Spleen (tissue), 11 donors: ENCODE measurements around the gene CCNB3. TPM values are rescaled to one million over a fixed set of nuclear protein-coding genes. Genes with fewer than 3 reads are reported as not detected.

Experiments
- DNase-seq: peaks from one replicate; pipeline ENCODE4 v3.0.0-alpha.2; 2020
- H3K27ac ChIP-seq, 8 donors: fragments of 200-600 bp; sonication (generic) in 7 of 8; 1 replicate in 4 of 8; 2 replicates in 4 of 8; pipeline versions ENCODE4 v1.5.0 to v1.8.0; 2016 to 2021; ENCODE audit warnings: inconsistent platforms in 4 of 8, mild to moderate bottlenecking in 4 of 8, moderate library complexity in 1 of 8
- H3K27me3 ChIP-seq, 7 donors: fragments of 200-600 bp; sonication (generic) in 6 of 7; replicated peaks in 1 of 7; 1 replicate in 4 of 7; 2 replicates in 3 of 7; pipeline versions ENCODE4 v1.5.0 to v1.8.0; 2016 to 2021; ENCODE audit warnings: inconsistent platforms in 3 of 7, mild to moderate bottlenecking in 1 of 7
- H3K36me3 ChIP-seq, 6 donors: fragments of 200-600 bp; sonication (generic) in 5 of 6; 1 replicate in 4 of 6; 2 replicates in 2 of 6; pipeline versions ENCODE4 v1.5.0 to v1.8.0; 2016 to 2021; ENCODE audit warnings: inconsistent platforms in 2 of 6
- H3K4me1 ChIP-seq, 6 donors: fragments of 200-600 bp; sonication (generic) in 5 of 6; 1 replicate in 3 of 6; 2 replicates in 3 of 6; pipeline versions ENCODE4 v1.5.0 to v1.8.0; 2016 to 2021; ENCODE audit warnings: inconsistent platforms in 3 of 6
- H3K4me3 ChIP-seq, 8 donors: fragments of 200-600 bp; sonication (generic) in 7 of 8; 1 replicate in 4 of 8; 2 replicates in 4 of 8; pipeline versions ENCODE4 v1.5.0 to v1.8.0; 2016 to 2021; ENCODE audit warnings: inconsistent platforms in 4 of 8, mild to moderate bottlenecking in 4 of 8, moderate library complexity in 2 of 8
- H3K9me3 ChIP-seq, 8 donors: fragments of 200-600 bp; sonication (generic) in 7 of 8; 1 replicate in 4 of 8; 2 replicates in 4 of 8; pipeline versions ENCODE4 v1.5.0 to v1.8.0; 2016 to 2021; ENCODE audit warnings: inconsistent platforms in 4 of 8
- POLR2A ChIP-seq, 3 donors: fragments of 450-650 bp; IDR thresholded peaks; one replicate each; pipeline ENCODE4 v1.5.1; 2017; ENCODE audit warnings: antibody characterized with exemption in 3 of 3, mild to moderate bottlenecking in 1 of 3
- POLR2AphosphoS5 ChIP-seq, 3 donors: sonication (generic); formaldehyde crosslinking; IDR thresholded peaks; one replicate each; pipeline ENCODE4 v1.5.1; 2017; ENCODE audit warnings: antibody characterized with exemption in 3 of 3
- WGBS, 5 donors: extraction: QIAGEN DNeasy Blood & Tissue Kit in 3 of 5; methylation state at CpG; one replicate each; pipeline versions ENCODE4 v1.1.5 to v1.1.7; 2013 to 2018; 5-methylcytosine and 5-hydroxymethylcytosine counted together
- intact Hi-C: fragments of 100-400 bp; cut with DNase I; formaldehyde crosslinking; loops from one replicate; pipeline ENCODE4 v1.15.0; 2023; ENCODE audit warnings: low total_unique reads
- polyA plus RNA-seq, 3 donors: library from polyadenylated mRNA; stranded (reverse); fragments of 200-250 nt; gene quantifications; one replicate each; pipeline ENCODE4 v1.2.1, GENCODE V29; 2013
- total RNA-seq, 7 donors: library from RNA; depleted of rRNA in 3 of 7; stranded (reverse); fragments of >200 nt in 3 of 7; fragmentation: NEBNext Ultra II Directional in 4 of 7; extraction: Animal tissue kit (Norgen Biotek cat#: 25700) in 4 of 7; gene quantifications; one replicate each; pipeline versions ENCODE4 v1.1.0 to v1.2.1, GENCODE V29; 2016 to 2021
- TF ChIP-seq, protein P1 (sequence below), 11 experiments: fragments of 200-600 bp in 7 of 11; fragments of 450-650 bp in 4 of 11; sonication (generic) in 4 of 11; IDR thresholded peaks in 8 of 11; conservative IDR thresholded peaks in 3 of 11; 1 replicate in 7 of 11; 2 replicates in 4 of 11; pipeline versions ENCODE4 v1.4.0 to v1.8.0; 2016 to 2021; ENCODE audit warnings: antibody characterized with exemption in 11 of 11, inconsistent platforms in 4 of 11, mild to moderate bottlenecking in 1 of 11
- donor health status: healthy with polysubstance abuse.
- donor health status: DM: no; HTN: no; CAD: no; lungs with moderate emphysema.
- donor health status: DM: no; HTN: no; CAD: no.
- donor health status: Bipolar disorder and iron deficiency.
- donor health status: healthy.
- donor health status: DM: no; HTN: no; CAD: no.
- donor health status: DM: yes; HTN: yes; CAD: no.

CCNB3 gene
- total and polyA plus RNA-seq, 10 donors, result 0.20 to 2.1 (median 0.84) TPM

DNA sequence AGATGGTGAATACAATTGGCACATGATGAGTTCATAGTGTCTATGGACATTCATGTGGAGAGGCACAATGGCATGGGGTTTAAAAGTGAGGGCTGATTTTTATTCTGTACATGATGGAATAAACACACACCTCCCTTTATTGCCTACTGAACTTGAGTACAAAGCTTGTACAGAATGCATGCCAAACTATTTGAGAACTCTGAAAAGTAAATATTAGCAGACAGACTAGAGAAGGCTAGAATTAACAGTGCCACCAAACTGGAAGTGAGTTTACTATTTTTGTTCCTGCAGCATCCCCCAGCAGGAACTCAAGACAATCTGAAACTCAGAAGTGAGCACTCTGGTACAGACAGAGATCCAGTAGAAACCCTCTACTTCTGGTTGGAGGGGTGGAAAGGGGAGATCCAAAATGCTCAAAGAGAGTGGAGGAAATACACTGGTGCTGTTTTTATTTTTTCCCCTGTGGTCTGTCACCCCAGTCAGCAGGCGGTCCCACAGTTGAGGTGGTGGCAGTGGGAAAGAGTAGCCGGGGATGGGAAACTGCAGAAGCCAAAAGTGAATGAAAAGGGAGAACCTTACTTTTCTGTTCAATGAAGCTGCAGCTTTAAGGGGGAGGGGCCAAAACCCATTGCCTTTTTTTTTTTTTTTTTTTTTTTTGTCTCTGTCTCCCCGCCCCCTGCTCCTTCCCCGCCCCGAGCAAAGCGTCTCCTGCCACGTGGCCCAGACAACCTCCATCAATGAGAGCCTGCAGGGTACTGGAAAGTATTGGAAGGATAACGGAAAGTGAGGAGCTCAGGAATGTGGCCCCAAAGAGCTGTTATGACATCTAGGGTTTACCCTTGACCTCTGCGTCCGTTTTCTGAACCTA, 24.3 kb upstream of the CCNB3 start:
- 49 to 74% (median 55%) methylated on average over 9 to 10 of the region's 10 CpGs for WGBS, 5 donors

DNA sequence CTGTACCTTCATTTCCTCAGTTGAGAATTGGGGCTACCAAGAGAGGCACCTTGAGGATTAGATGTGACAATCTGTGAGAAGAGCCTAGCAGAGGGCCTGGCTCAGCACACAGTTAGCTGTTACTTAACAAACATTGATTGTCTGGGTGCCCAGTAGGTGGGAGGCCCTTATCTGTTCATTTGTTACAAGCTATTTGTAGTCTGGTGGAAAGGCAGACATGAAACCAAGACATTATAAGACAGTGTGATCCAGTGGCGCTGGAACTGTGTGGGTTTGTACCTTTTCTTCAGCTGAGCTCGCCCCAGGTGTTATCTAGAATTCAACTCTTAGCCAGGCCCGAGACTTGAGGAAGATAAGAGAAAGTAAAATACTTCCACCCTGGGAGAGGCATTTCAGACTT, 20.7 kb upstream of the CCNB3 start:
- Histone ChIP-seq H3K4me3 (no peak overlapping the region), H3K27me3 (no peaks in the 10 kb centered on the region), H3K9me3 (no peaks in the 10 kb centered on the region), H3K4me1 (no peaks in the 10 kb centered on the region), H3K27ac (no peak overlapping the region), H3K36me3 (no peaks in the 10 kb centered on the region)
- no peak for DNase-seq
- WGBS, 5 donors, result 57 to 100% (median 82%) methylated on average over 2 to 3 of the region's 3 CpGs
- intact Hi-C loops, result no loop called here
- no peak for TF ChIP-seq POLR2AphosphoS5 (IDR thresholded peaks at IDR 0.05)
- TF ChIP-seq, protein P1, sequence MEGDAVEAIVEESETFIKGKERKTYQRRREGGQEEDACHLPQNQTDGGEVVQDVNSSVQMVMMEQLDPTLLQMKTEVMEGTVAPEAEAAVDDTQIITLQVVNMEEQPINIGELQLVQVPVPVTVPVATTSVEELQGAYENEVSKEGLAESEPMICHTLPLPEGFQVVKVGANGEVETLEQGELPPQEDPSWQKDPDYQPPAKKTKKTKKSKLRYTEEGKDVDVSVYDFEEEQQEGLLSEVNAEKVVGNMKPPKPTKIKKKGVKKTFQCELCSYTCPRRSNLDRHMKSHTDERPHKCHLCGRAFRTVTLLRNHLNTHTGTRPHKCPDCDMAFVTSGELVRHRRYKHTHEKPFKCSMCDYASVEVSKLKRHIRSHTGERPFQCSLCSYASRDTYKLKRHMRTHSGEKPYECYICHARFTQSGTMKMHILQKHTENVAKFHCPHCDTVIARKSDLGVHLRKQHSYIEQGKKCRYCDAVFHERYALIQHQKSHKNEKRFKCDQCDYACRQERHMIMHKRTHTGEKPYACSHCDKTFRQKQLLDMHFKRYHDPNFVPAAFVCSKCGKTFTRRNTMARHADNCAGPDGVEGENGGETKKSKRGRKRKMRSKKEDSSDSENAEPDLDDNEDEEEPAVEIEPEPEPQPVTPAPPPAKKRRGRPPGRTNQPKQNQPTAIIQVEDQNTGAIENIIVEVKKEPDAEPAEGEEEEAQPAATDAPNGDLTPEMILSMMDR (IDR thresholded peaks at IDR 0.05 in 8 of 11, conservative IDR thresholded peaks at IDR 0.05 in 3 of 11), result no peak
- TF ChIP-seq POLR2A (IDR thresholded peaks at IDR 0.05), result no peak

More for the DNA sequence above, 24.3 kb upstream of the CCNB3 start:
- H3K27ac ChIP-seq, result no peak overlapping the region
- no peaks in the 10 kb centered on the region for H3K4me1 ChIP-seq
- H3K4me3 ChIP-seq, result no peak overlapping the region
- no peaks in the 10 kb centered on the region for H3K9me3 ChIP-seq
- no peaks in the 10 kb centered on the region for H3K27me3 ChIP-seq
- no peaks in the 10 kb centered on the region for H3K36me3 ChIP-seq
- TF ChIP-seq, protein P1 (IDR thresholded peaks at IDR 0.05 in 8 of 11, conservative IDR thresholded peaks at IDR 0.05 in 3 of 11), result no peak
- TF ChIP-seq POLR2A (IDR thresholded peaks at IDR 0.05) (no peak), POLR2AphosphoS5 (IDR thresholded peaks at IDR 0.05) (no peak)
- intact Hi-C loops, result no loop called here
- DNase-seq, result no peak

DNA sequence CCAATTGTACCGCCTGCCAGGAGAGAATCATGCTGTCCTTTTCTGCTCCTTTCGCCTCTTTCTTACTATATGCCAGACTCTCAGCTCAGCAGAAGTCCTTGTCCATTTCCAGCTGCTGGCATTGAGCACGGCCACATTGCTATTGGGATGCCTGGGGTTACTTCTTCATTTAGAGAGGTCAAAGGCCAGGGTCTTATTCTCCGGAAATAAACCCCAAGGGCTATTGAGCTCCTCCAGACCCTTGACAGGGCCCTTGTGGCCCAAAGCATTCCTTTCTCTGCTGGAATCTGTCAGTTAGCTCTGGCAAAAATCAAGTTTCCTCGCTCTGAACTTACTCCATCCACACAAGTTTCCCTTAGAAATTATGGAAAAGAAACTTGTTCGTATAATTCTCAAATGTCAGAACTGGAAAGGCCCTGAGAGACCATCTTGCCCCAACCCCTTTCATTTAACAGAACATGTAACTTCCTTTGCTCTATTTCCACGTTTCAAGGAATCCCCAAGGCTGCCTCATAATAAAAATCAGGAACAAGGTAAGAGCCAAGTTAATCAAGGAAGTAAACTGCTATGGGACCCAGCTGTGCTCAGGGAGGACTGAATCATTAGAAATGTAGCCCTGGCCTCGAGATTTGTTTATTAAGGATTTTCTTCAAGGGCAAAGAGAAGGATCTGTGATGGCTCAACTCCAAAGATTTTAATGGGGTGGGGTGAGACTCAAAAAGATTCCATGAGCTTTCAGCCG, 15.5 kb upstream of the CCNB3 start:
- Histone ChIP-seq H3K36me3 (no peaks in the 10 kb centered on the region), H3K9me3 (no peaks in the 10 kb centered on the region), H3K4me3 (no peak overlapping the region), H3K4me1 (no peaks in the 10 kb centered on the region), H3K27ac (peak overlapping the region in 3 of 8 donors; percentile 26 to 32 (median 30)), H3K27me3 (no peaks in the 10 kb centered on the region)
- intact Hi-C loops, result no loop called here
- 47 to 67% (median 62%) methylated on average over 9 of the region's 9 CpGs for WGBS, 5 donors
- DNase-seq, result no peak
- TF ChIP-seq, protein P1 (IDR thresholded peaks at IDR 0.05 in 8 of 11, conservative IDR thresholded peaks at IDR 0.05 in 3 of 11), result no peak
- TF ChIP-seq POLR2A (IDR thresholded peaks at IDR 0.05), result no peak
- TF ChIP-seq POLR2AphosphoS5 (IDR thresholded peaks at IDR 0.05), result no peak

DNA sequence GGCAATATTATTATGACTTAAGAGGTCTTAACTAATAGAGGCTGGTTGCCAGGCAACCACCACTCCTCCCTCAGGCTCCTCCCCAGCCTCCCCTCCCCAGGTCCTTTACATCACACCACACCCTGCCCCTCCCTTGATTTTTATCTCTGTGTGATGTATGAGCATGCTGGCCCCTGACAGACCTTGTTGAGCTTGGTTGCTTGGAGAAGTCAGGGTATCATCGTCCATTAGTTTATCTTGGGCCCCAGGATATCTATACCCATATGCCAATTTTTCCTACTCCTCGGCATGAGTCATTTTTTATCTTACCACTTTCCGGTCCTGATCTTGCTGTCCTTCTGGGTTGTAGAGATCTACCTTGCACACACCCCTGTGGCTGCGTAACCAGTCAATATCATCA, 6.2 kb upstream of the CCNB3 start:
- no peak overlapping the region for H3K4me3 ChIP-seq
- H3K36me3 ChIP-seq, result no peaks in the 10 kb centered on the region
- TF ChIP-seq, protein P1 (IDR thresholded peaks at IDR 0.05 in 8 of 11, conservative IDR thresholded peaks at IDR 0.05 in 3 of 11), result no peak
- TF ChIP-seq POLR2AphosphoS5 (IDR thresholded peaks at IDR 0.05) (no peak), POLR2A (IDR thresholded peaks at IDR 0.05) (no peak)
- no peaks in the 10 kb centered on the region for H3K4me1 ChIP-seq
- 73 to 98% (median 89%) methylated on average over 4 of the region's 4 CpGs for WGBS, 5 donors
- intact Hi-C loops, result no loop called here
- DNase-seq, result no peak
- peaks cover 0 to 7% (median 0%) of the 10 kb centered on the region in 7 donors for H3K27me3 ChIP-seq
- no peaks in the 10 kb centered on the region for H3K9me3 ChIP-seq
- no peak overlapping the region for H3K27ac ChIP-seq
